ENCODE data around the gene SNRPA1. TPM values are rescaled to one million over a fixed set of nuclear protein-coding genes. Genes with fewer than 3 reads are reported as not detected.

SNRPA1 gene
- polyA plus RNA-seq, 1 donor, result 61.1 TPM

DNA sequence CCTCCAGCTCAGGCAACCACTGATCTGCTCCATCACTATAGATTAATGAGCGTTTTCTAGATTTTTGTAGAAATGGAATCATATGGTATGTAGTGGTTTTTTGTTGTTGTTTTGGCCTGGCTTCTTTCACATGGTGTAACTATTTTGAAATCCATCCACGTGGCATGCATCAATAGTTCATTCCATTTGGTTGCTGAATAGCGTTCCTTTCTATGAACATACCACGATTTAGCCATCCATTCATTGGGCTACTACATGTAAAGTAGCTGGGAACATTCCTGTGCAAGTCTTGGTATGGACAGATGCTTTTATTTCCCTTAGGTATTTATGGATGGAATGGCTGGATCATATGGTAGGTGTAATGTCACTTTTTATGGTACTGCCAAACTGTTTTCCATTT lies 32.5 kb downstream of the SNRPA1 start:
- no peak overlapping the region for H3K27ac ChIP-seq (ENCODE audit: low read length)
- WGBS (ENCODE audit: insufficient coverage, low lambda C conversion rate), result no CpG with 5 or more reads among the region's 4 CpGs
- no peak for DNase-seq

GRCh38 chr15:101258238-101259144 lies 36.6 kb downstream of the SNRPA1 start:
- H3K27me3 ChIP-seq (ENCODE audit: control insufficient read depth, insufficient read depth, low read length), result no peaks in the 10 kb centered on the region
- 10% methylated on average over 4 of the region's 11 CpGs for WGBS (ENCODE audit: insufficient coverage, low lambda C conversion rate)
- H3K4me1 ChIP-seq (ENCODE audit: control insufficient read depth, insufficient read depth, low read length), result peaks cover 10% of the 10 kb centered on the region
- no peak overlapping the region for H3K27ac ChIP-seq (ENCODE audit: low read length)
- H3K36me3 ChIP-seq (ENCODE audit: control insufficient read depth, insufficient read depth, low read length), result no peaks in the 10 kb centered on the region
- no peak overlapping the region for H3K4me3 ChIP-seq (ENCODE audit: low read length)
- H3K9me3 ChIP-seq (ENCODE audit: control insufficient read depth, low read depth, low read length), result no peaks in the 10 kb centered on the region
- DNase-seq, result peak; percentile 57 to 61

More for the DNA sequence above, 32.5 kb downstream of the SNRPA1 start:
- Histone ChIP-seq H3K9me3 (ENCODE audit: control insufficient read depth, low read depth, low read length) (no peaks in the 10 kb centered on the region), H3K27me3 (ENCODE audit: control insufficient read depth, insufficient read depth, low read length) (no peaks in the 10 kb centered on the region), H3K4me3 (ENCODE audit: low read length) (no peak overlapping the region), H3K36me3 (ENCODE audit: control insufficient read depth, insufficient read depth, low read length) (no peaks in the 10 kb centered on the region), H3K4me1 (ENCODE audit: control insufficient read depth, insufficient read depth, low read length) (peaks cover 9% of the 10 kb centered on the region)

GRCh38 chr15:101256757-101257156 lies 38.3 kb downstream of the SNRPA1 start:
- H3K9me3 ChIP-seq (ENCODE audit: control insufficient read depth, low read depth, low read length), result no peaks in the 10 kb centered on the region
- no peak overlapping the region for H3K4me3 ChIP-seq (ENCODE audit: low read length)
- no peaks in the 10 kb centered on the region for H3K27me3 ChIP-seq (ENCODE audit: control insufficient read depth, insufficient read depth, low read length)
- no peak overlapping the region for H3K27ac ChIP-seq (ENCODE audit: low read length)
- peaks cover 10% of the 10 kb centered on the region for H3K4me1 ChIP-seq (ENCODE audit: control insufficient read depth, insufficient read depth, low read length)
- no CpG with 5 or more reads among the region's 6 CpGs for WGBS (ENCODE audit: insufficient coverage, low lambda C conversion rate)
- H3K36me3 ChIP-seq (ENCODE audit: control insufficient read depth, insufficient read depth, low read length), result no peaks in the 10 kb centered on the region
- DNase-seq, result no peak

DNA sequence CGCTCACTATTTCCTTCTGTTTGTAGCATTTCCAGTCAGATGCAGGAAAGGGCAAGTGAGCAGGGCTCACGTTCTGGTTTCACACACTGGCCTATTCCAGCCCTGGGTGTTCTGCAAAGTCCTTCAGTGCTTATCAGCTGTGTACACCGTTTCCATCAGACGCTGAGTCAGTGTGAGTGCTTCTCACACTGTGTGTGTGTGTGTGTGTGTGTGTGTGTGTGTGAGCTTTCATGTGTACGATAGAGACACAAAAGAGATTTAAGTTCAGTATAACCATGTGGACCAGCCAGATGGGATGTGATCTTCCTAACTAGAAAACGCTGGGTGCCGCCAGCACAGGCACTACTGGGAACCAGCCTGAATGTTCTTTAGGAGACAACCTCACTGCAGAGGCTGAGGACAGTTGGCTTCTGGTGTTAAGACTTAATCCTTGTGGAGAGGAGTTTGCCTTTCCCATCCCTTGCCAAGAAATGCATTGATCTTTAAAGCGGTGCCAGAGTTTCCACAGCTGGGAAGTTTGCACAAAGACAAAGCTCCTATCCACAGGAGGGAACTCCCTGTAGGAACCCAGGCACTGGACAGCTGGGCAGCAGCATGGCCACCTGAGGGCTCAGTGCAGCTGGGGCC lies 39.3 kb downstream of the SNRPA1 start:
- H3K9me3 ChIP-seq (ENCODE audit: control insufficient read depth, low read depth, low read length), result no peaks in the 10 kb centered on the region
- H3K4me1 ChIP-seq (ENCODE audit: control insufficient read depth, insufficient read depth, low read length), result peaks cover 10% of the 10 kb centered on the region
- H3K27me3 ChIP-seq (ENCODE audit: control insufficient read depth, insufficient read depth, low read length), result no peaks in the 10 kb centered on the region
- H3K36me3 ChIP-seq (ENCODE audit: control insufficient read depth, insufficient read depth, low read length), result no peaks in the 10 kb centered on the region
- peak in 1 of 2 donors; percentile 59 for DNase-seq
- WGBS (ENCODE audit: insufficient coverage, low lambda C conversion rate), result 60% methylated on average over 3 of the region's 8 CpGs
- H3K4me3 ChIP-seq (ENCODE audit: low read length), result no peak overlapping the region
- H3K27ac ChIP-seq (ENCODE audit: low read length), result no peak overlapping the region

DNA sequence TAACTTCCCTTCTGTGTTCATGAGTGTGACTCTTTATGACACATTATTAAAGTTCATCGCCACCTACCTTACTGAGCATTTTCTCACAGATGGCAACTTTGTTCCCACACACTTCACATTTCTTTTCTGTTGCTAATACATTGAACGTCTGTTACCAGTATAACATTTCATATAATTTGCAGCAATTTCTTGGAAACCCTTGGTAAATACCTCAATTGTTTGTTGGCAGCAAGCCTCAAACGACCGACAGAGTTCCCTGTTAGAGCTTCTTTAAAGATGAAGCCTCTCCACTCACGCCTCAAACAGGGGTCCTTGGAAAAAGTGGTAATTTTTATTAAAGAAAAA lies 40.0 kb downstream of the SNRPA1 start:
- 100% methylated on average over 1 of the region's 5 CpGs for WGBS (ENCODE audit: insufficient coverage, low lambda C conversion rate)
- H3K27ac ChIP-seq (ENCODE audit: low read length), result no peak overlapping the region
- peaks cover 16% of the 10 kb centered on the region for H3K4me1 ChIP-seq (ENCODE audit: control insufficient read depth, insufficient read depth, low read length)
- no peaks in the 10 kb centered on the region for H3K9me3 ChIP-seq (ENCODE audit: control insufficient read depth, low read depth, low read length)
- no peaks in the 10 kb centered on the region for H3K36me3 ChIP-seq (ENCODE audit: control insufficient read depth, insufficient read depth, low read length)
- H3K27me3 ChIP-seq (ENCODE audit: control insufficient read depth, insufficient read depth, low read length), result no peaks in the 10 kb centered on the region
- no peak for DNase-seq
- H3K4me3 ChIP-seq (ENCODE audit: low read length), result no peak overlapping the region

DNA sequence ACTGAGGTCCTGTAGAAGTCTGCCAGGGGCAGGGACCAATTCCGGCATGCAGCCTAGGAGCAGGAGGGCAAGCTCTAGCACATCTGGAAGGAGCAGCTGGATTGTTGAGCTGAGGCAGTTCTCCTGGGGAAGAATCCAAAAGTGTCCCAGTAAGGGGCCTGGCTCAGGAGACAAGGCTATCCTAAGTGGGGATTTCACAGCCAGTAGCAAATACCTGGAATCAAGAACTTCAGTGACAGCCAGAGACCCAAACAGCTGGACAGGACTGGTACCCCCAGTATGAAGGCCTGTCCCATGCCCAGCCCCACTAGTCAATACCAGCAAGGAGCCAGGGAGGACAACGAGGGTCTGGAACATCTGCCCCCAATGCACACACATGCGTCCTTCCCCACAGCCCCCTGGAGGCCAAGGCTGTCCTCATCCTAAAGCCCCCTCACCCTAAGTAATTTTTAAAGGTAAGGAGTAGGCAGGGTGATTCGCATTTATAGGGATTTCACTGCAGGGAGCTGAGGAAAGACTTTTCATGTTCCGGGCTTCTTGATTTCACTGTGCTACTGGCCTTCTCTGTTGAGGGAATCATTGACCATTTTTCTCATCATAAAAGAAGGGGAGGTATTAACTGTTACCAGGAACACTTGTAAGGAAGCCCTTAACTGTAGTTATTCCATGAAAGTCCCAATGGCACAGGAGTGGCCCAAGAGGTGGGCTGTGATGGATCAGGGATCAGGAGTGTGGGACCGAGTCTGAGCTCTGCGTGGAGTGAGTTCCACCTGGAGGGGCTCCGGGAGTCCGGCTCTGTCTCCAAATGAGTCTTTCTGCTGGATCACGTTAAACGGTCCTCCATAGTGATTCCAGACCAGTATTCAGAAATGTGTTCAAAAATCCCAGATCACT lies 40.6 kb downstream of the SNRPA1 start:
- no peaks in the 10 kb centered on the region for H3K9me3 ChIP-seq (ENCODE audit: control insufficient read depth, low read depth, low read length)
- H3K27me3 ChIP-seq (ENCODE audit: control insufficient read depth, insufficient read depth, low read length), result no peaks in the 10 kb centered on the region
- no peak overlapping the region for H3K27ac ChIP-seq (ENCODE audit: low read length)
- peaks cover 16% of the 10 kb centered on the region for H3K4me1 ChIP-seq (ENCODE audit: control insufficient read depth, insufficient read depth, low read length)
- DNase-seq, result no peak
- H3K4me3 ChIP-seq (ENCODE audit: low read length), result no peak overlapping the region
- no peaks in the 10 kb centered on the region for H3K36me3 ChIP-seq (ENCODE audit: control insufficient read depth, insufficient read depth, low read length)
- no CpG with 5 or more reads among the region's 11 CpGs for WGBS (ENCODE audit: insufficient coverage, low lambda C conversion rate)

DNA sequence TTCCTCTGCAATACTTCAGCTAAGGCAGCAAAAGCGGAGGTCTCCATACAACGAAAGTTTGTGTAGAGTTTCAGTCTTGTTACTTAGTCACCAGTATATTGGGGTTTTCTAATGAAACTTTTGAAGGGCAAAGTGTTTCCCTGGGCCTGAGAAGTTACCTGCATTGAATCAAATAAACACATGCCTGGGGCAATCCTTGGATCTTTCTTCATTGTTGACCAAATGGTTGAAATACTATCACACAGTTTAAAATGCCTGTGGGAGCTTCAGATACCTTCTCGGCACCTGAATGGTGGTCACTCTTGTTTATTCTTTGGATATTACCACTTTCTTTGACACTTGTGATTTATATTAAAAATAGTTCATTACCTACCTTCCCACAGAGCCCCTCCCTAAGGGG lies 42.2 kb downstream of the SNRPA1 start:
- Histone ChIP-seq H3K4me3 (ENCODE audit: low read length) (peak overlapping the region; percentile 63), H3K4me1 (ENCODE audit: control insufficient read depth, insufficient read depth, low read length) (peaks cover 11% of the 10 kb centered on the region), H3K36me3 (ENCODE audit: control insufficient read depth, insufficient read depth, low read length) (no peaks in the 10 kb centered on the region), H3K9me3 (ENCODE audit: control insufficient read depth, low read depth, low read length) (no peaks in the 10 kb centered on the region), H3K27me3 (ENCODE audit: control insufficient read depth, insufficient read depth, low read length) (no peaks in the 10 kb centered on the region), H3K27ac (ENCODE audit: low read length) (peak overlapping the region; percentile 76)
- 80% methylated on average over 1 of the region's 3 CpGs for WGBS (ENCODE audit: insufficient coverage, low lambda C conversion rate)
- DNase-seq, result no peak

DNA sequence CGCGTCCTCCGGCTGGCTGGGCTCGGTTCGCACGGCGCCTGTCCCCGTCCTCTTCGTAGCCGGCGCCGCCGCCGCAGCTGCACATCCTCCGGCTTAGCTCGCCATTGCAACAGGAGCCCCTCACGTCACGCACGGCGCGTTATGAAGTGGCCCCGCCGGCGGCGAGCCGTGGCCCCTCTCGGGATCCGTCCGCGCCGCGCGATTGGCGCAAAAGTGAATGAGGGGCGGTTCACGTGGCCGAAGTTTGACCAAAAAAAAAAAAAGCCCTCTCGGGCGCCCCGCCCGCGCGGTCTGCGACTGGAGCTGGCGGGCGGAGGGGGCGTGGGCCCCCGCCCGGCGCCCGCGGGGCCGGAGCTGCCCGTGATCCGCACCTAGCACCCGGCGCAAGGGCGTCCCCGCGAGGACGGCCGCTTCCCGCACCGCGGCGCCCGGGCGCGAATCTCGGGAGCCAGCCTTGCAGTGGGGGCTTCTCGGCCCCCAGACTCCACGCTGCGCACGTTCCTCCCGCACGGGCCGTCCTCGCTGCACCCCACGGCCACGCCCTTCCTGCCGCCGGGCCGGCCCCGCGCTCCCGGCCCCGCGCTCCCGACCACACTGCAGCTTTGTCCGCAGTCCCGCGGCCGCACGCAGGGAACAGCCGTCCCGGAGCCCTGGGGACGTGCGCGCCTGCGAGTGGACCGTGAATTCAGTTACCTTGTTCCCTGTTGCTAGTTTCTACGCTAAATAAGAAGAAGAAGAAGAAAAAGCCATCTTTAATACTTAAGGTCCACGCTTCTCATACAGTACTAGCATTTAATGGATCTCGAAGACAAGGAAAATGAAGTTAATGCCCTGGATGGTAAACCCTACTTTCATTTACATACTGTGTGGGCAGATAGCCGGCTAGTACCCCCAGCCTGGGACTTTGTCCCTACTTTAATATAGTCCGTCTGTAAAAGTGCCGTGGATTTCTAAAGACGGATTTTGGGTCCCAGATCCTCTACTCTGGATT lies 42.9 kb downstream of the SNRPA1 start, which contains the start of gene CHSY1:
Gene CHSY1 (minus strand): TSS at position 219 of the 991 bp plus-strand sequence. CDS start 592 bp downstream, outside the sequence.
- Histone ChIP-seq H3K27ac (ENCODE audit: low read length) (peak within 1 kb of the TSS; percentile 76), H3K4me1 (ENCODE audit: control insufficient read depth, insufficient read depth, low read length) (peaks cover 11% of the 10 kb centered on the region), H3K9me3 (ENCODE audit: control insufficient read depth, low read depth, low read length) (no peaks in the 10 kb centered on the region), H3K27me3 (ENCODE audit: control insufficient read depth, insufficient read depth, low read length) (no peaks in the 10 kb centered on the region), H3K36me3 (ENCODE audit: control insufficient read depth, insufficient read depth, low read length) (no peaks in the 10 kb centered on the region), H3K4me3 (ENCODE audit: low read length) (peak within 1 kb of the TSS; percentile 76)
- WGBS (ENCODE audit: insufficient coverage, low lambda C conversion rate), result 0% methylated on average over 2 of the region's 108 CpGs
- DNase-seq, result peak; percentile 88 to 95

Data from large intestine (tissue), 3 donors.